Measurements from ENCODE around the gene DNAJB8.

GRCh38 chr3:128487813-128488635, 21.3 kb upstream of the DNAJB8 start:
- TF ChIP-seq POLR2A (IDR thresholded peaks at IDR 0.05) (peak; percentile 58 to 82), CTCF (IDR thresholded peaks at IDR 0.05 in 4 of 5, conservative IDR thresholded peaks at IDR 0.05 in 1 of 5) (no peak)
